H9 (cell line): ENCODE measurements around the gene BCLAF1. TPM values are rescaled to one million over a fixed set of nuclear protein-coding genes. Genes with fewer than 3 reads are reported as not detected.

Experiments
- DNase-seq: peaks from one replicate; pipeline ENCODE4 v3.0.0-alpha.2; 2017
- H2AFZ ChIP-seq: one replicate; pipeline ENCODE4 v1.6.1; 2013; ENCODE audit warnings: mild to moderate bottlenecking, low read length, control low read depth, moderate library complexity
- H2AK5ac ChIP-seq: 2 replicates; pipeline ENCODE4 v1.6.1; 2013; ENCODE audit warnings: low read length, control low read depth, mixed read lengths; ENCODE audit not compliant: insufficient read length
- H2BK120ac ChIP-seq: one replicate; pipeline ENCODE4 v1.6.1; 2013; ENCODE audit warnings: low read depth, mild to moderate bottlenecking, low read length, control low read depth, inconsistent platforms; ENCODE audit not compliant: poor library complexity, severe bottlenecking
- H2BK12ac ChIP-seq: 2 replicates; pipeline ENCODE4 v1.6.1; 2013; ENCODE audit warnings: low read length, control low read depth, mixed read lengths, low read depth; ENCODE audit not compliant: insufficient read length
- H2BK15ac ChIP-seq: 2 replicates; pipeline ENCODE4 v1.6.1; 2013; ENCODE audit warnings: low read depth, low read length, control low read depth
- H2BK20ac ChIP-seq: one replicate; pipeline ENCODE4 v1.6.1; 2013; ENCODE audit warnings: low read depth, mild to moderate bottlenecking, low read length, control low read depth, inconsistent platforms; ENCODE audit not compliant: poor library complexity, severe bottlenecking
- H2BK5ac ChIP-seq: 2 replicates; pipeline ENCODE4 v1.6.1; 2013; ENCODE audit warnings: low read length, control low read depth, mixed read lengths; ENCODE audit not compliant: insufficient read length
- H3K14ac ChIP-seq: 2 replicates; pipeline ENCODE4 v1.6.1; 2013; ENCODE audit warnings: low read length, control low read depth; ENCODE audit not compliant: insufficient read depth
- H3K18ac ChIP-seq: 2 replicates; pipeline ENCODE4 v1.6.1; 2013; ENCODE audit warnings: low read depth, mild to moderate bottlenecking, mixed read lengths, low read length, control low read depth; ENCODE audit not compliant: insufficient read length
- H3K23ac ChIP-seq: 2 replicates; pipeline ENCODE4 v1.6.1; 2013; ENCODE audit warnings: low read length, control low read depth, mixed read lengths, low read depth; ENCODE audit not compliant: insufficient read length
- H3K23me2 ChIP-seq: 2 replicates; pipeline ENCODE4 v1.6.1; 2013; ENCODE audit warnings: low read depth, mild to moderate bottlenecking, mixed read lengths, low read length, control low read depth; ENCODE audit not compliant: insufficient read length, poor library complexity, severe bottlenecking
- H3K27ac ChIP-seq: 2 replicates; pipeline ENCODE4 v1.5.1; 2013; ENCODE audit warnings: low read length, control low read depth, mixed read lengths, low read depth; ENCODE audit not compliant: insufficient read length
- H3K27me3 ChIP-seq: 2 replicates; pipeline ENCODE4 v1.6.1; 2013; ENCODE audit warnings: low read length, control low read depth, inconsistent platforms; ENCODE audit not compliant: insufficient read depth
- H3K4ac ChIP-seq: 2 replicates; pipeline ENCODE4 v1.6.1; 2013; ENCODE audit warnings: low read depth, mild to moderate bottlenecking, control low read depth, inconsistent platforms, low read length, moderate library complexity
- H3K4me1 ChIP-seq: 2 replicates; pipeline ENCODE4 v1.6.1; 2013; ENCODE audit warnings: low read length, control low read depth, inconsistent platforms; ENCODE audit not compliant: insufficient read depth
- H3K4me2 ChIP-seq: 2 replicates; pipeline ENCODE4 v1.6.1; 2013; ENCODE audit warnings: low read length, control low read depth, mixed read lengths; ENCODE audit not compliant: insufficient read length, insufficient read depth
- H3K56ac ChIP-seq: 2 replicates; pipeline ENCODE4 v1.6.1; 2013; ENCODE audit warnings: low read depth, mild to moderate bottlenecking, mixed read lengths, low read length, control low read depth; ENCODE audit not compliant: insufficient read length
- H3K79me1 ChIP-seq: 2 replicates; pipeline ENCODE4 v1.6.1; 2013; ENCODE audit warnings: low read depth, mild to moderate bottlenecking, moderate library complexity, low read length, control low read depth, inconsistent platforms; ENCODE audit not compliant: insufficient read depth, poor library complexity, severe bottlenecking
- H3K79me2 ChIP-seq: 2 replicates; pipeline ENCODE4 v1.6.1; 2013; ENCODE audit warnings: low read length, control low read depth, inconsistent platforms; ENCODE audit not compliant: insufficient read depth
- H3K9ac ChIP-seq: 2 replicates; pipeline ENCODE4 v1.6.1; 2013; ENCODE audit warnings: low read length, control low read depth, mixed read lengths; ENCODE audit not compliant: insufficient read length; ENCODE audit errors: extremely low read depth
- H3K9me3 ChIP-seq: one replicate; pipeline ENCODE4 v1.6.1; 2013; ENCODE audit warnings: low read depth, low read length, inconsistent platforms; ENCODE audit not compliant: control insufficient read depth
- H3T11ph ChIP-seq: one replicate; pipeline ENCODE4 v1.6.1; 2013; ENCODE audit warnings: mild to moderate bottlenecking, low read length, control low read depth, inconsistent platforms
- H4K20me1 ChIP-seq: one replicate; pipeline ENCODE4 v1.6.1; 2013; ENCODE audit not compliant: control insufficient read depth, insufficient read length, insufficient read depth
- H4K5ac ChIP-seq: 2 replicates; pipeline ENCODE4 v1.6.1; 2013; ENCODE audit warnings: low read depth, mild to moderate bottlenecking, mixed read lengths, low read length, control low read depth; ENCODE audit not compliant: insufficient read length
- H4K8ac ChIP-seq: replicated peaks from 2 replicates; pipeline ENCODE4 v1.6.1; 2013; ENCODE audit warnings: low read length, control low read depth, mixed read lengths, low read depth; ENCODE audit not compliant: insufficient read length
- H4K91ac ChIP-seq: 2 replicates; pipeline ENCODE4 v1.6.1; 2013; ENCODE audit warnings: low read depth, mild to moderate bottlenecking, moderate library complexity, mixed read lengths, low read length, control low read depth; ENCODE audit not compliant: insufficient read length
- H3K27ac Mint-ChIP-seq, 3 experiments: 2 replicates in 2 of 3; 3 replicates in 1 of 3; pipeline ENCODE4 v1.8.0; 2020 to 2021; ENCODE audit warnings: mixed read lengths in 3 of 3, mild to moderate bottlenecking in 1 of 3, moderate library complexity in 1 of 3
- H3K27me3 Mint-ChIP-seq: 2 replicates; pipeline ENCODE4 v1.8.0; 2021; ENCODE audit warnings: low read depth, mild to moderate bottlenecking, moderate library complexity, mixed read lengths
- H3K36me3 Mint-ChIP-seq, 3 experiments: 2 replicates in 2 of 3; 3 replicates in 1 of 3; pipeline ENCODE4 v1.8.0; 2020 to 2021; ENCODE audit warnings: low read depth in 3 of 3, mixed read lengths in 3 of 3; ENCODE audit not compliant: insufficient read depth in 1 of 3
- H3K4me1 Mint-ChIP-seq, 2 experiments: 2 replicates each; pipeline ENCODE4 v1.8.0; 2020; ENCODE audit warnings: mixed read lengths in 2 of 2
- H3K4me3 Mint-ChIP-seq, 2 experiments: 2 replicates in 1 of 2; 3 replicates in 1 of 2; pipeline ENCODE4 v1.8.0; 2020 to 2021; ENCODE audit warnings: mild to moderate bottlenecking in 2 of 2, mixed read lengths in 2 of 2, moderate library complexity in 1 of 2
- H3K9me3 Mint-ChIP-seq, 2 experiments: 2 replicates in 1 of 2; 3 replicates in 1 of 2; pipeline ENCODE4 v1.8.0; 2020; ENCODE audit warnings: mild to moderate bottlenecking in 2 of 2, mixed read lengths in 2 of 2, moderate library complexity in 1 of 2
- WGBS: extraction: QIAGEN DNeasy Blood & Tissue Kit; methylation state at CpG from one replicate; pipeline ENCODE4 v1.1.7; 2013; ENCODE audit warnings: missing lambda C conversion rate, low lambda C conversion rate, mixed read lengths; ENCODE audit not compliant: insufficient read length; ENCODE audit errors: extremely low coverage; 5-methylcytosine and 5-hydroxymethylcytosine counted together
- total RNA-seq: library from RNA; stranded (reverse); gene quantifications from 2 replicates; pipeline ENCODE4 v1.2.1, GENCODE V29; 2021
- TF ChIP-seq, protein P1 (sequence below): fragments of 200-600 bp; sonication (generic); conservative IDR thresholded peaks from 3 replicates; pipeline ENCODE4 v1.8.0; 2021; ENCODE audit warnings: antibody characterized with exemption, mild to moderate bottlenecking

Gene BCLAF1
- total RNA-seq, 1 experiment from 2014 or later, result 257 TPM

DNA sequence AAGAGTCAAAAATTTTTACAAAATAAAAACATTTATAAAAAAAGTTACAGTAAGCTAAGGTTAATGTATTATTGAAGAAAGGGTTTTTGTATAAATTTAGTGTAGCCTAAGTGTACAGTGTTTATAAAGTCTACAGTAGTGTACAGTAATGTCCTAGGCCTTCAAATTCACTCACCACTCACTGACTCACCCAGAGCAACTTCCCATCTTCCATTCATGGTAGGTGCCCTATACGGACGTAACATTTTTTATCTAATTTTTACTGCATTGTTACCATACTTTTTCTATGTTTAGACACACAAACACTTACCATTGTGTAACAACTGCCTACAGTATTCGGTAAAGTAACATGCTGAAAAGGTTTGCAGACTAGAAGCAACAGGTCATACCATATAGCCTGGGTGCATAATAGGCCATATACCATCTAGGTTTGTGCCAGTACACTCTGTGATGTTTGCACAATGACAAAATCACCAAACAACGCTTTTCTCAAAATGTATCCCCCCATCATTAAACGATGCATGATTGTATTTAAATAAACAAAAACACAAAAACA, 45.5 kb downstream of the BCLAF1 start:
- Histone ChIP-seq H3K56ac (no peak overlapping the region), H3K79me1 (no peaks in the 10 kb centered on the region), H4K5ac (no peak overlapping the region), H2BK20ac (no peak overlapping the region), H3K9me3 (no peaks in the 10 kb centered on the region), H2BK120ac (no peak overlapping the region), H2AFZ (no peak overlapping the region), H3K23ac (no peak overlapping the region), H2BK12ac (no peak overlapping the region), H3K23me2 (no peaks in the 10 kb centered on the region), H3K27me3 (no peaks in the 10 kb centered on the region), H2AK5ac (no peak overlapping the region), H2BK5ac (no peak overlapping the region), H3K79me2 (no peaks in the 10 kb centered on the region), H3K4me1 (no peaks in the 10 kb centered on the region), H4K91ac (no peak overlapping the region), H2BK15ac (no peak overlapping the region), H4K20me1 (no peaks in the 10 kb centered on the region), H3K27ac (no peak overlapping the region), H3K14ac (no peak overlapping the region), H3K9ac (no peak overlapping the region), H3K18ac (no peak overlapping the region), H3T11ph (no peak overlapping the region), H3K4me2 (no peak overlapping the region), H4K8ac (no peak overlapping the region), H3K4ac (no peak overlapping the region)
- TF ChIP-seq, protein P1, sequence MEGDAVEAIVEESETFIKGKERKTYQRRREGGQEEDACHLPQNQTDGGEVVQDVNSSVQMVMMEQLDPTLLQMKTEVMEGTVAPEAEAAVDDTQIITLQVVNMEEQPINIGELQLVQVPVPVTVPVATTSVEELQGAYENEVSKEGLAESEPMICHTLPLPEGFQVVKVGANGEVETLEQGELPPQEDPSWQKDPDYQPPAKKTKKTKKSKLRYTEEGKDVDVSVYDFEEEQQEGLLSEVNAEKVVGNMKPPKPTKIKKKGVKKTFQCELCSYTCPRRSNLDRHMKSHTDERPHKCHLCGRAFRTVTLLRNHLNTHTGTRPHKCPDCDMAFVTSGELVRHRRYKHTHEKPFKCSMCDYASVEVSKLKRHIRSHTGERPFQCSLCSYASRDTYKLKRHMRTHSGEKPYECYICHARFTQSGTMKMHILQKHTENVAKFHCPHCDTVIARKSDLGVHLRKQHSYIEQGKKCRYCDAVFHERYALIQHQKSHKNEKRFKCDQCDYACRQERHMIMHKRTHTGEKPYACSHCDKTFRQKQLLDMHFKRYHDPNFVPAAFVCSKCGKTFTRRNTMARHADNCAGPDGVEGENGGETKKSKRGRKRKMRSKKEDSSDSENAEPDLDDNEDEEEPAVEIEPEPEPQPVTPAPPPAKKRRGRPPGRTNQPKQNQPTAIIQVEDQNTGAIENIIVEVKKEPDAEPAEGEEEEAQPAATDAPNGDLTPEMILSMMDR, result no peak
- H3K27me3 Mint-ChIP-seq, result no peaks in the 10 kb centered on the region
- no peak for DNase-seq
- no peak overlapping the region for H3K4me3 Mint-ChIP-seq
- no CpG with 5 or more reads among the region's 5 CpGs for WGBS
- H3K9me3 Mint-ChIP-seq, result no peaks in the 10 kb centered on the region
- no peak overlapping the region for H3K27ac Mint-ChIP-seq
- peaks cover 5% of the 10 kb centered on the region in 2 experiments for H3K4me1 Mint-ChIP-seq
- peaks cover 8 to 47% (median 22%) of the 10 kb centered on the region in 3 experiments for H3K36me3 Mint-ChIP-seq
